NCI-H69 (cell line): ENCODE measurements around the gene SLC26A3.

ENCODE experiments used
- DNase-seq: peaks from one replicate; lab custom pipeline; 2025; lab: John Stamatoyannopoulos, UW

Gene SLC26A3

GRCh38 chr7:107815254-107815882, 12.3 kb upstream of the SLC26A3 start:
- no peak for DNase-seq

GRCh38 chr7:107813524-107813923, 10.5 kb upstream of the SLC26A3 start:
- DNase-seq: no peak

- no peak for DNase-seq
Measured at GRCh38 chr7:107811934-107812333, 8.9 kb upstream of the SLC26A3 start.

- no peak for DNase-seq
Measured at GRCh38 chr7:107810626-107811025, 7.6 kb upstream of the SLC26A3 start.

- no peak for DNase-seq
Measured at GRCh38 chr7:107809179-107809578, 6.2 kb upstream of the SLC26A3 start.

GRCh38 chr7:107799647-107800264, 3.3 kb downstream of the SLC26A3 start:
- DNase-seq: no peak

GRCh38 chr7:107792364-107792763, 10.7 kb downstream of the SLC26A3 start:
- no peak for DNase-seq

- no peak for DNase-seq
Measured at GRCh38 chr7:107789647-107790046, 13.4 kb downstream of the SLC26A3 start.

GRCh38 chr7:107788662-107789061, 14.4 kb downstream of the SLC26A3 start:
- DNase-seq: no peak

GRCh38 chr7:107788216-107788615, 14.8 kb downstream of the SLC26A3 start:
- DNase-seq: no peak

- no peak for DNase-seq
Measured at GRCh38 chr7:107785926-107786325, 17.1 kb downstream of the SLC26A3 start.

GRCh38 chr7:107785170-107785569, 17.9 kb downstream of the SLC26A3 start:
- no peak for DNase-seq

GRCh38 chr7:107783648-107784047, 19.4 kb downstream of the SLC26A3 start:
- DNase-seq: no peak

- DNase-seq: no peak
Measured at GRCh38 chr7:107782374-107782773, 20.6 kb downstream of the SLC26A3 start.

- DNase-seq: no peak
Measured at GRCh38 chr7:107779647-107780099, 23.4 kb downstream of the SLC26A3 start.

GRCh38 chr7:107778283-107778682, 24.7 kb downstream of the SLC26A3 start:
- no peak for DNase-seq

GRCh38 chr7:107777702-107778101, 25.3 kb downstream of the SLC26A3 start:
- no peak for DNase-seq

- DNase-seq: no peak
Measured at GRCh38 chr7:107773027-107773426, 30.0 kb downstream of the SLC26A3 start.

GRCh38 chr7:107768263-107768662, 34.8 kb downstream of the SLC26A3 start:
- peak; percentile 14 for DNase-seq

GRCh38 chr7:107767391-107767790, 35.6 kb downstream of the SLC26A3 start:
- DNase-seq: no peak

GRCh38 chr7:107758667-107759066, 44.4 kb downstream of the SLC26A3 start:
- DNase-seq: no peak

GRCh38 chr7:107754642-107755041, 48.4 kb downstream of the SLC26A3 start:
- DNase-seq: no peak

- no peak for DNase-seq
Measured at GRCh38 chr7:107751113-107751512, 51.9 kb downstream of the SLC26A3 start.

- DNase-seq: no peak
Measured at GRCh38 chr7:107746006-107746405, 57.0 kb downstream of the SLC26A3 start.
